HG02840 (cell line): ENCODE results near the gene NOMO2.
"Not testable (repeated sequence)": the region's sequence is repeated elsewhere in the genome, so short reads cannot be mapped to it uniquely, and the experiment has no call there.

Experiments used
- ATAC-seq: cut with Tn5 transposase; IDR thresholded peaks from one replicate; pipeline ENCODE4 v1.9.1; 2021; ENCODE audit warnings: mild to moderate bottlenecking, moderate library complexity, moderate number of reproducible peaks; ENCODE audit not compliant: unreplicated experiment, low FRiP score

The NOMO2 gene

GRCh38 chr16:18575945-18576344 is 14.0 kb upstream of the NOMO2 start:
- ATAC-seq, result not testable (repeated sequence)

GRCh38 chr16:18575298-18575917 is 13.5 kb upstream of the NOMO2 start:
- not testable (repeated sequence) for ATAC-seq

- ATAC-seq, result not testable (repeated sequence)
These were observed 12.0 kb upstream of the NOMO2 start for GRCh38 chr16:18573887-18574286.

- ATAC-seq, result not testable (repeated sequence)
These were observed 11.1 kb upstream of the NOMO2 start for GRCh38 chr16:18572973-18573372.

- ATAC-seq, result not testable (repeated sequence)
These were observed 9.5 kb upstream of the NOMO2 start for GRCh38 chr16:18571307-18571850.

GRCh38 chr16:18570529-18571306 is 8.8 kb upstream of the NOMO2 start:
- not testable (repeated sequence) for ATAC-seq

GRCh38 chr16:18560416-18561220 is 1.3 kb downstream of the NOMO2 start:
- ATAC-seq, result not testable (repeated sequence)

GRCh38 chr16:18553671-18554070 is 8.2 kb downstream of the NOMO2 start:
- ATAC-seq, result not testable (repeated sequence)

- ATAC-seq, result not testable (repeated sequence)
These were observed 14.5 kb downstream of the NOMO2 start for GRCh38 chr16:18547382-18547781.

- not testable (repeated sequence) for ATAC-seq
These were observed 15.0 kb downstream of the NOMO2 start for GRCh38 chr16:18546853-18547252.

GRCh38 chr16:18544232-18545081 is 17.4 kb downstream of the NOMO2 start:
- ATAC-seq, result not testable (repeated sequence)

- ATAC-seq, result not testable (repeated sequence)
These were observed 20.0 kb downstream of the NOMO2 start for GRCh38 chr16:18541912-18542311.

- not testable (repeated sequence) for ATAC-seq
These were observed 24.9 kb downstream of the NOMO2 start for GRCh38 chr16:18537004-18537403.

GRCh38 chr16:18535519-18536168 is 26.3 kb downstream of the NOMO2 start:
- not testable (repeated sequence) for ATAC-seq

- ATAC-seq, result not testable (repeated sequence)
These were observed 27.6 kb downstream of the NOMO2 start for GRCh38 chr16:18534308-18534707.

- not testable (repeated sequence) for ATAC-seq
These were observed 30.6 kb downstream of the NOMO2 start for GRCh38 chr16:18531323-18531722.

- not testable (repeated sequence) for ATAC-seq
These were observed 31.6 kb downstream of the NOMO2 start for GRCh38 chr16:18530329-18530728.

GRCh38 chr16:18526547-18526946 is 35.4 kb downstream of the NOMO2 start:
- not testable (repeated sequence) for ATAC-seq

GRCh38 chr16:18525882-18526482 is 35.9 kb downstream of the NOMO2 start:
- ATAC-seq, result not testable (repeated sequence)
